GM12891 (cell line): ENCODE results near the gene KIFC3.

ENCODE experiments used
- POLR2A ChIP-seq: IDR thresholded peaks from 2 replicates; pipeline ENCODE4 v1.6.1; 2011; ENCODE audit warnings: low read depth, low read length, control low read depth
- POLR2AphosphoS5 ChIP-seq: IDR thresholded peaks from 2 replicates; pipeline ENCODE4 v1.6.1; 2011; ENCODE audit warnings: low read depth, low read length, control low read depth
- SPI1 ChIP-seq: IDR thresholded peaks from 2 replicates; pipeline ENCODE4 v1.6.1; 2011; ENCODE audit warnings: low read depth, low read length, control low read depth
- TAF1 ChIP-seq: IDR thresholded peaks from 2 replicates; pipeline ENCODE4 v1.6.1; 2011; ENCODE audit warnings: low read depth, low read length, control low read depth

- TF ChIP-seq POLR2A (no peak), POLR2AphosphoS5 (no peak), SPI1 (no peak), TAF1 (no peak)
Observed at GRCh38 chr16:57748596-57748995, 53.7 kb downstream of the KIFC3 start.
